GM12872 (cell line): ENCODE results near the gene RACK1.

ENCODE experiments used
- CTCF ChIP-seq: IDR thresholded peaks from 3 replicates; pipeline ENCODE4 v1.5.1; 2011; ENCODE audit warnings: low read depth, mild to moderate bottlenecking, low read length, moderate library complexity; ENCODE audit not compliant: insufficient read depth

Gene RACK1

GRCh38 chr5:181235689-181236366 is 7.9 kb downstream of the RACK1 start:
- no peak for TF ChIP-seq CTCF

DNA sequence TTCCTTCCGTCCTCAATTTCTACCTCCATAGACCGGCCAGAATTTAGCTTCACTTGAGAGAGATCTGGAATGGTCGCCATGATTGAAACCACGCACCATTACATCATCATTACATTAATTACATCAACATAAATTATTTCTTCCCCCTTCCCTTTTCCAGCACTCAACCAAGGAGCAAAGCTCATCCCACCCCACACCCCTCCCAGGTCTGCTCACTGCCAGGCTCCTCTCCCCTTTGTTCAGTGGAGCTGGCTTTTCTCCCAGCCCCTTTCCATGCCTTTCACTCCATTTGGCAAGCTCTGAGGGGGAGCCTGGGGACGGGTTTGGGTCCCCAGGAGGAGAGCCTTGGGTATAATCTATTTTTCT is 8.4 kb downstream of the RACK1 start:
- no peak for TF ChIP-seq CTCF

GRCh38 chr5:181234455-181235306 is 9.0 kb downstream of the RACK1 start:
- no peak for TF ChIP-seq CTCF

- TF ChIP-seq CTCF, result no peak
Observed at GRCh38 chr5:181233801-181234454, 9.8 kb downstream of the RACK1 start.

DNA sequence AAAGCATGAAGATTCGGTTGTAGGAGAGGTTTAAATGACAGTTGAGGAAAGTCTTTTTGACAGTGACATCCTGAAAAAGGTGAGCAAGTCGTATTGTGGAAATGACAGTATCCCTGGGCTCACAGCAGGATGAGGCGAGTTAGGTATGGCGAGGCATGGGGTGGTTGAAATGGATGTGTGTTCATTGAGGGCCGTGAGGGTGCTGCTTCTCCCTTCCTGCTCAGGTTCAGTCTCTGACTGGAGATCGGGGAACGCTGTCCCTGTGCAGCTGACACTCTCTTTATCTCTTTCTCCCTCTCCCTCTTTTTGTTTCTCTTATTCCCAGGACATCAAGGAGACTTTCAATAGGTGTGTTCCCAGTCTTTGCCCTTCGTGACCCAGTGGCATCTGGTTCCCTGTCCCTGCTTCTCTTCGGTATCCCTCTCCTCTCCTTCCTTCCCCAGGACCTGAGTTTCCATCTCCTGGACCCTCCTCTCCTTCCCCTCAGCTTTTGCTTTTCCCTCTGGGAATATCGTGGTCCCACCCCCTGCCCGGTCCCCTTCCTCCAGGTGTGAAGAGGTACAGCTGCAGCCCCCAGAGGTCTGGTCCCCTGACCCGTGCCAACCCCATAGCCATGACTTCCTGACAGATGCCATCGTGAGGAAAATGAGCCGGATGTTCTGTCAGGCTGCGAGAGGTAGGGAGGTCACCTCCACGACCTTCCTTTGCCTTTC is 10.5 kb downstream of the RACK1 start:
- TF ChIP-seq CTCF, result no peak

DNA sequence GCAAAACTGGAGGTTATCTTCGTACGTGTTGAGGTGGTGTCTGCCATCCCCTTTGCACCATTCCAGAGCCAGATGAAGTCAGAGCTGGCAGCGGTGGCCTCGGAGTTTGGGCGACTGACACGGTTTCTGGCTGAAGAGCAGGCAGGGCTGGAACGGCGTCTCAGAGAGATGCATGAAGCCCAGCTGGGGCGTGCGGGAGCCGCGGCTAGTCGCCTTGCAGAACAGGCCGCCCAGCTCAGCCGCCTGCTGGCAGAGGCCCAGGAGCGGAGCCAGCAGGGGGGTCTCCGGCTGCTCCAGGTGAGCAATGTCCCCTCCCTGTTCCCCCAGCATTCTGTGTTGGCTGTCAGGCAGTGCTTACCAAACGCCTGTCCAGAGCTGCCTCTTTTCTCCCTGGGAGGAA is 11.1 kb downstream of the RACK1 start:
- no peak for TF ChIP-seq CTCF

- no peak for TF ChIP-seq CTCF
Observed at GRCh38 chr5:181231432-181231831, 12.3 kb downstream of the RACK1 start.
